Endothelial cell of umbilical vein (primary cell): ENCODE data around the gene MYH14.

Experiments
- EZH2 ChIP-seq: IDR thresholded peaks from 2 replicates; pipeline ENCODE4 v1.6.1; 2012; ENCODE audit warnings: borderline replicate concordance, low read depth, mild to moderate bottlenecking, moderate library complexity, low read length, inconsistent platforms; ENCODE audit not compliant: severe bottlenecking
- MAX ChIP-seq: IDR thresholded peaks from 2 replicates; pipeline ENCODE4 v1.6.1; 2011; ENCODE audit not compliant: insufficient read depth, insufficient read length
- POLR2A ChIP-seq: IDR thresholded peaks from 2 replicates; pipeline ENCODE4 v1.6.1; 2012; ENCODE audit warnings: low read depth, mild to moderate bottlenecking, control low read depth, low read length
- POLR2AphosphoS5 ChIP-seq: IDR thresholded peaks from 2 replicates; pipeline ENCODE4 v1.6.1; 2012; ENCODE audit warnings: low read depth, mild to moderate bottlenecking, control low read depth, low read length, moderate library complexity; ENCODE audit not compliant: insufficient read depth
- TF ChIP-seq, protein P1 (sequence below), 2 donors: IDR thresholded peaks; 1 replicate in 1 of 2; 2 replicates in 1 of 2; pipeline ENCODE4 v1.5.1; 2011; ENCODE audit warnings: low read length in 2 of 2, mild to moderate bottlenecking in 2 of 2, moderate library complexity in 2 of 2, control low read depth in 1 of 2, inconsistent platforms in 1 of 2, low read depth in 1 of 2; ENCODE audit not compliant: insufficient read depth in 1 of 2; ENCODE audit errors: extremely low read depth in 1 of 2

GRCh38 chr19:50329146-50329925, 125.9 kb downstream of the MYH14 start, which contains the start of gene KCNC3:
- TF ChIP-seq POLR2A: no peak
- no peak for TF ChIP-seq POLR2AphosphoS5
- TF ChIP-seq MAX: no peak
- TF ChIP-seq, protein P1, sequence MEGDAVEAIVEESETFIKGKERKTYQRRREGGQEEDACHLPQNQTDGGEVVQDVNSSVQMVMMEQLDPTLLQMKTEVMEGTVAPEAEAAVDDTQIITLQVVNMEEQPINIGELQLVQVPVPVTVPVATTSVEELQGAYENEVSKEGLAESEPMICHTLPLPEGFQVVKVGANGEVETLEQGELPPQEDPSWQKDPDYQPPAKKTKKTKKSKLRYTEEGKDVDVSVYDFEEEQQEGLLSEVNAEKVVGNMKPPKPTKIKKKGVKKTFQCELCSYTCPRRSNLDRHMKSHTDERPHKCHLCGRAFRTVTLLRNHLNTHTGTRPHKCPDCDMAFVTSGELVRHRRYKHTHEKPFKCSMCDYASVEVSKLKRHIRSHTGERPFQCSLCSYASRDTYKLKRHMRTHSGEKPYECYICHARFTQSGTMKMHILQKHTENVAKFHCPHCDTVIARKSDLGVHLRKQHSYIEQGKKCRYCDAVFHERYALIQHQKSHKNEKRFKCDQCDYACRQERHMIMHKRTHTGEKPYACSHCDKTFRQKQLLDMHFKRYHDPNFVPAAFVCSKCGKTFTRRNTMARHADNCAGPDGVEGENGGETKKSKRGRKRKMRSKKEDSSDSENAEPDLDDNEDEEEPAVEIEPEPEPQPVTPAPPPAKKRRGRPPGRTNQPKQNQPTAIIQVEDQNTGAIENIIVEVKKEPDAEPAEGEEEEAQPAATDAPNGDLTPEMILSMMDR (IDR thresholded peaks at IDR 0.05; ENCODE audit: extremely low read depth in 1 of 2, insufficient read depth in 1 of 2, low read depth in 1 of 2, low read length in 2 of 2): no peak
- no peak for TF ChIP-seq EZH2
